HEK293 (cell line): ENCODE data around the gene WRNIP1.

ENCODE experiments used
- CTCF ChIA-PET: fragments of 350-600 bp; formaldehyde crosslinking; extraction: SDS; loops from one replicate; lab custom pipeline; 2021; ENCODE audit warnings: antibody characterized with exemption; lab: Yijun Ruan, JAX
- POLR2A ChIA-PET: fragments of 300-600 bp; formaldehyde crosslinking; extraction: SDS; loops from one replicate; lab custom pipeline; 2020; ENCODE audit warnings: antibody characterized with exemption, inconsistent platforms; lab: Yijun Ruan, JAX
- H3K27ac ChIP-seq: fragments of 200-500 bp; sonication (Bioruptor generic); 2 replicates; pipeline ENCODE4 v1.5.1; 2014; ENCODE audit warnings: low read depth, low read length, control low read depth, inconsistent platforms; ENCODE audit errors: extremely low read depth
- H3K36me3 ChIP-seq, 2 experiments: fragments of 200-500 bp in 1 of 2; sonication (Bioruptor generic) in 1 of 2; 1 replicate in 1 of 2; 2 replicates in 1 of 2; pipeline ENCODE4 v1.5.1; 2014 to 2017; ENCODE audit warnings: inconsistent platforms in 2 of 2, low read length in 2 of 2; ENCODE audit not compliant: control insufficient read depth in 2 of 2, insufficient read depth in 1 of 2
- H3K4me1 ChIP-seq: fragments of 200-500 bp; sonication (Bioruptor generic); 2 replicates; pipeline ENCODE4 v1.5.1; 2014; ENCODE audit warnings: mild to moderate bottlenecking, low read length, inconsistent platforms; ENCODE audit not compliant: control insufficient read depth, insufficient read depth
- H3K4me3 ChIP-seq: 2 replicates; pipeline ENCODE4 v1.5.1; 2011; ENCODE audit warnings: low read depth, mild to moderate bottlenecking, control low read depth, low read length, moderate library complexity
- H3K9me3 ChIP-seq: fragments of 200-500 bp; sonication (Bioruptor generic); 2 replicates; pipeline ENCODE4 v1.5.1; 2014; ENCODE audit warnings: low read depth, low read length, inconsistent platforms; ENCODE audit not compliant: control insufficient read depth, insufficient read depth
- SALL2 ChIP-seq: fragments of 450-650 bp; formaldehyde crosslinking; IDR thresholded peaks from 2 replicates; pipeline ENCODE4 v1.5.0; 2017; ENCODE audit warnings: missing biosample characterization, mild to moderate bottlenecking, missing genetic modification characterization, borderline replicate concordance
- SP7 ChIP-seq: fragments of 450-650 bp; formaldehyde crosslinking; IDR thresholded peaks from 2 replicates; pipeline ENCODE4 v1.5.1; 2016; ENCODE audit warnings: missing biosample characterization, missing genetic modification characterization
- ZBTB48 ChIP-seq: fragments of 450-650 bp; formaldehyde crosslinking; IDR thresholded peaks from 2 replicates; pipeline ENCODE4 v1.5.1; 2016; ENCODE audit warnings: missing biosample characterization, missing genetic modification characterization
- ZBTB7A ChIP-seq: fragments of 450-650 bp; formaldehyde crosslinking; IDR thresholded peaks from 2 replicates; pipeline ENCODE4 v1.5.1; 2016; ENCODE audit warnings: low read depth, missing biosample characterization, missing genetic modification characterization
- ZFP37 ChIP-seq: fragments of 450-650 bp; formaldehyde crosslinking; IDR thresholded peaks from 2 replicates; pipeline ENCODE4 v1.5.1; 2016; ENCODE audit warnings: missing biosample characterization, missing genetic modification characterization
- ZNF132 ChIP-seq: fragments of 450-650 bp; formaldehyde crosslinking; IDR thresholded peaks from 2 replicates; pipeline ENCODE4 v1.5.1; 2017; ENCODE audit warnings: missing biosample characterization, missing genetic modification characterization, borderline replicate concordance
- ZNF138 ChIP-seq: fragments of 450-650 bp; formaldehyde crosslinking; IDR thresholded peaks from 2 replicates; pipeline ENCODE4 v1.5.1; 2016; ENCODE audit warnings: missing biosample characterization, missing genetic modification characterization, borderline replicate concordance
- ZNF16 ChIP-seq: fragments of 450-650 bp; formaldehyde crosslinking; IDR thresholded peaks from 2 replicates; pipeline ENCODE4 v1.5.1; 2016; ENCODE audit warnings: low read depth, missing biosample characterization, missing genetic modification characterization
- ZNF184 ChIP-seq: fragments of 450-650 bp; IDR thresholded peaks from 2 replicates; pipeline ENCODE4 v1.5.1; 2018; ENCODE audit warnings: missing biosample characterization, mild to moderate bottlenecking, missing genetic modification characterization
- ZNF223 ChIP-seq: fragments of 450-650 bp; formaldehyde crosslinking; IDR thresholded peaks from 2 replicates; pipeline ENCODE4 v1.5.1; 2016; ENCODE audit warnings: missing biosample characterization, missing genetic modification characterization
- ZNF426 ChIP-seq: fragments of 450-650 bp; formaldehyde crosslinking; IDR thresholded peaks from 2 replicates; pipeline ENCODE4 v1.5.1; 2017; ENCODE audit warnings: missing biosample characterization, missing genetic modification characterization, mild to moderate bottlenecking, inconsistent platforms, moderate library complexity
- ZNF529 ChIP-seq: fragments of 450-650 bp; formaldehyde crosslinking; IDR thresholded peaks from 2 replicates; pipeline ENCODE4 v1.5.1; 2017; ENCODE audit warnings: missing genetic modification characterization, missing biosample characterization; ENCODE audit not compliant: insufficient replicate concordance
- ZNF548 ChIP-seq: fragments of 450-650 bp; formaldehyde crosslinking; IDR thresholded peaks from 2 replicates; pipeline ENCODE4 v1.5.1; 2016; ENCODE audit warnings: missing biosample characterization, missing genetic modification characterization
- ZNF747 ChIP-seq: fragments of 450-650 bp; formaldehyde crosslinking; IDR thresholded peaks from 2 replicates; pipeline ENCODE4 v1.5.1; 2016; ENCODE audit warnings: missing biosample characterization, missing genetic modification characterization
- TF ChIP-seq, protein P1 (sequence below): fragments of 450-650 bp; IDR thresholded peaks from 2 replicates; pipeline ENCODE4 v1.5.1; 2018; ENCODE audit warnings: missing biosample characterization, missing genetic modification characterization
- TF ChIP-seq, protein P2 (sequence below): fragments of 450-650 bp; formaldehyde crosslinking; IDR thresholded peaks from 2 replicates; pipeline ENCODE4 v1.5.1; 2016; ENCODE audit warnings: missing biosample characterization, missing genetic modification characterization
- TF ChIP-seq, protein P3 (sequence below): fragments of 450-650 bp; formaldehyde crosslinking; IDR thresholded peaks from 2 replicates; pipeline ENCODE4 v1.5.1; 2016; ENCODE audit warnings: missing biosample characterization, missing genetic modification characterization
- TF ChIP-seq, protein P4 (sequence below): sonication (generic); formaldehyde crosslinking; IDR thresholded peaks from 2 replicates; pipeline ENCODE4 v1.8.1; 2022; ENCODE audit warnings: mild to moderate bottlenecking, moderate library complexity, missing genetic modification reagents

The WRNIP1 gene

DNA sequence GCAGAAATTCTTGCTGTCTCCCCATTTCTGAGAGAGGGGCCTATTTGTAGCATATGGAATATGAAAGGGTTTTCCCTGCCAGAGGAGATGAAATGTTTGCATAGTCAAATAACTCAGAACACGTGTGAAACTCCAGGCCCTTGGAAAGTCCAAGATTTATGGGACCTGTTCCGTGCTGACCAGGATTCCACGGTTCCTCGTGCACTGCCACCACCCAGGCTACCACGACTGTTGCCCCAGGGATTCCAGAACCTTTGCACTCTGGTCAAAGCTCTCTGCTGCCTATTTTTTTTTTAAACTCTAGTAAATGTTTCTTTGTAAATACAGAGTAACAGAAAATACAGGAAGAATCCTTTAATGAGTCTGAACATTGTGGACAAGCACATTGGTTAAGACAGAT, 49.5 kb upstream of the WRNIP1 start:
- Histone ChIP-seq H3K4me1 (no peaks in the 10 kb centered on the region), H3K4me3 (no peak overlapping the region), H3K36me3 (no peaks in the 10 kb centered on the region), H3K27ac (no peak overlapping the region), H3K9me3 (no peaks in the 10 kb centered on the region)
- ChIA-PET CTCF (interaction anchor here (0.6 to 1.3 kb wide), 2 partner anchors 21 to 1399 kb away, joined by 3 to 5 read pairs; no protein-coding TSS in a partner anchor), POLR2A (no interaction called here)
- TF ChIP-seq ZFP37 (tag by site-specific recombination) (no peak), ZNF548 (tag by site-specific recombination) (no peak), ZNF426 (tag by site-specific recombination) (no peak)

DNA sequence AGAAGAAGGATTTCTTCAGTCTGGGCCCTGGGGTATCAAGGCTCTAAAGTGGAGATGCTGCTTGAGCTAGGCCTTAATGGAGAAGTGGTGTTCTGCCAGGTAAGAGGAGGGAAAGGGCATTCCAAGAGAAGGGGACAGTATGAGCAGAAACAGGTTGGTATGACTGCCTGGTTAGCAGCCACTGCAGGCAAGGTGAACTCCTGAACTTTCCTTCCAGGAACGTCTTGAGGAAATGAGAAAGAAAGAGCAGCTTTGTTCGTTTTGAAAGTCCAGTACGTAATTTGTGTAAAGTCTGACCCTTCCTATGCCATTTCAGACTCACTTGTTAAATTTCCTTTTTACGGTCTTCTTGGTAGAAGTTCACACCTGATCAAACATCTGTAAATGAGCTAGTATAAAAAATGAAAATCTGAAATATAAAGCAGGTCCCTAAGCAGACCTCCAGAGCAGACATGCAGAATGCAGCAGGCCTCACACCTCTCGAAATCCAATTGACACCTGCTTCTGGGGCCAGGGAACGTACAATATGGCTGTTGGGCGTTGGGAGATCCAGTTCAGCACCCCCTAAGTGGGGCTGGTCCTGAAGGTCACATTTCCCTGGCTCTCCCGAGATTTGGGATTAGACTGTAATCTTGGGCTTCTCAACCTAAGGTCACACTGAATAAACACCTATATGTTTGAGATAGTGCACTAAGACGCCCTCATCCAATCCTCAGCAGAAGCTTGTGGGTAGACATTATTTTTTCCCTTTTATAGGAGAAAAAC, 48.1 kb upstream of the WRNIP1 start:
- Histone ChIP-seq H3K36me3 (no peaks in the 10 kb centered on the region), H3K4me3 (no peak overlapping the region), H3K9me3 (no peaks in the 10 kb centered on the region), H3K27ac (no peak overlapping the region), H3K4me1 (no peaks in the 10 kb centered on the region)
- POLR2A ChIA-PET = no interaction called here
- CTCF ChIA-PET = interaction anchor here (0.7 to 1.3 kb wide), 5 partner anchors 20 to 1121 kb away, joined by 3 to 5 read pairs (median 3); no protein-coding TSS in a partner anchor
- TF ChIP-seq, protein P1, sequence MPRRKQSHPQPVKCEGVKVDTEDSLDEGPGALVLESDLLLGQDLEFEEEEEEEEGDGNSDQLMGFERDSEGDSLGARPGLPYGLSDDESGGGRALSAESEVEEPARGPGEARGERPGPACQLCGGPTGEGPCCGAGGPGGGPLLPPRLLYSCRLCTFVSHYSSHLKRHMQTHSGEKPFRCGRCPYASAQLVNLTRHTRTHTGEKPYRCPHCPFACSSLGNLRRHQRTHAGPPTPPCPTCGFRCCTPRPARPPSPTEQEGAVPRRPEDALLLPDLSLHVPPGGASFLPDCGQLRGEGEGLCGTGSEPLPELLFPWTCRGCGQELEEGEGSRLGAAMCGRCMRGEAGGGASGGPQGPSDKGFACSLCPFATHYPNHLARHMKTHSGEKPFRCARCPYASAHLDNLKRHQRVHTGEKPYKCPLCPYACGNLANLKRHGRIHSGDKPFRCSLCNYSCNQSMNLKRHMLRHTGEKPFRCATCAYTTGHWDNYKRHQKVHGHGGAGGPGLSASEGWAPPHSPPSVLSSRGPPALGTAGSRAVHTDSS (tag by site-specific recombination) = no peak
- TF ChIP-seq ZNF747 (tag by site-specific recombination) (no peak), ZNF548 (tag by site-specific recombination) (no peak), ZNF223 (tag by site-specific recombination) (no peak), ZNF132 (tag by site-specific recombination) (no peak), ZNF16 (tag by site-specific recombination) (no peak), ZNF529 (tag by site-specific recombination) (no peak), SALL2 (tag by site-specific recombination) (no peak), ZBTB7A (tag by site-specific recombination) (no peak), ZNF184 (tag by site-specific recombination) (no peak), ZNF138 (tag by site-specific recombination) (no peak), SP7 (tag by site-specific recombination) (no peak), ZBTB48 (tag by site-specific recombination) (no peak)
- TF ChIP-seq, protein P2, sequence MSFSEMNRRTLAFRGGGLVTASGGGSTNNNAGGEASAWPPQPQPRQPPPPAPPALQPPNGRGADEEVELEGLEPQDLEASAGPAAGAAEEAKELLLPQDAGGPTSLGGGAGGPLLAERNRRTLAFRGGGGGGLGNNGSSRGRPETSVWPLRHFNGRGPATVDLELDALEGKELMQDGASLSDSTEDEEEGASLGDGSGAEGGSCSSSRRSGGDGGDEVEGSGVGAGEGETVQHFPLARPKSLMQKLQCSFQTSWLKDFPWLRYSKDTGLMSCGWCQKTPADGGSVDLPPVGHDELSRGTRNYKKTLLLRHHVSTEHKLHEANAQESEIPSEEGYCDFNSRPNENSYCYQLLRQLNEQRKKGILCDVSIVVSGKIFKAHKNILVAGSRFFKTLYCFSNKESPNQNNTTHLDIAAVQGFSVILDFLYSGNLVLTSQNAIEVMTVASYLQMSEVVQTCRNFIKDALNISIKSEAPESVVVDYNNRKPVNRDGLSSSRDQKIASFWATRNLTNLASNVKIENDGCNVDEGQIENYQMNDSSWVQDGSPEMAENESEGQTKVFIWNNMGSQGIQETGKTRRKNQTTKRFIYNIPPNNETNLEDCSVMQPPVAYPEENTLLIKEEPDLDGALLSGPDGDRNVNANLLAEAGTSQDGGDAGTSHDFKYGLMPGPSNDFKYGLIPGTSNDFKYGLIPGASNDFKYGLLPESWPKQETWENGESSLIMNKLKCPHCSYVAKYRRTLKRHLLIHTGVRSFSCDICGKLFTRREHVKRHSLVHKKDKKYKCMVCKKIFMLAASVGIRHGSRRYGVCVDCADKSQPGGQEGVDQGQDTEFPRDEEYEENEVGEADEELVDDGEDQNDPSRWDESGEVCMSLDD (tag by site-specific recombination) = no peak
- TF ChIP-seq, protein P3, sequence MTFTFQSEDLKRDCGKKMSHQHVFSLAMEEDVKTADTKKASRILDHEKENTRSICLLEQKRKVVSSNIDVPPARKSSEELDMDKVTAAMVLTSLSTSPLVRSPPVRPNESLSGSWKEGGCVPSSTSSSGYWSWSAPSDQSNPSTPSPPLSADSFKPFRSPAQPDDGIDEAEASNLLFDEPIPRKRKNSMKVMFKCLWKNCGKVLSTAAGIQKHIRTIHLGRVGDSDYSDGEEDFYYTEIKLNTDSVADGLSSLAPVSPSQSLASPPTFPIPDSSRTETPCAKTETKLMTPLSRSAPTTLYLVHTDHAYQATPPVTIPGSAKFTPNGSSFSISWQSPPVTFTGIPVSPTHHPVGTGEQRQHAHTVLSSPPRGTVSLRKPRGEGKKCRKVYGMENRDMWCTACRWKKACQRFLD (tag by site-specific recombination) = no peak
- TF ChIP-seq, protein P4, sequence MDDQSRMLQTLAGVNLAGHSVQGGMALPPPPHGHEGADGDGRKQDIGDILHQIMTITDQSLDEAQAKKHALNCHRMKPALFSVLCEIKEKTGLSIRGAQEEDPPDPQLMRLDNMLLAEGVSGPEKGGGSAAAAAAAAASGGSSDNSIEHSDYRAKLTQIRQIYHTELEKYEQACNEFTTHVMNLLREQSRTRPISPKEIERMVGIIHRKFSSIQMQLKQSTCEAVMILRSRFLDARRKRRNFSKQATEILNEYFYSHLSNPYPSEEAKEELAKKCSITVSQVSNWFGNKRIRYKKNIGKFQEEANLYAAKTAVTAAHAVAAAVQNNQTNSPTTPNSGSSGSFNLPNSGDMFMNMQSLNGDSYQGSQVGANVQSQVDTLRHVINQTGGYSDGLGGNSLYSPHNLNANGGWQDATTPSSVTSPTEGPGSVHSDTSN (CRISPR knock-in tag) = no peak
- TF ChIP-seq, all 188 proteins: peak for 0
